Calu3 (cell line): ENCODE results near the gene PLEKHH1. TPM values are rescaled to one million over a fixed set of nuclear protein-coding genes. Genes with fewer than 3 reads are reported as not detected.

Source experiments
- BruUV-seq: library from RNA; stranded (reverse); fragments of 400-500 nt; replicated peaks from 2 replicates; lab custom pipeline; 2021; lab: Mats Ljungman, UMichigan
- CTCF ChIA-PET: fragments of 300-600 bp; sonication (Branson Sonifier 250); formaldehyde crosslinking; loops from one replicate; lab custom pipeline; 2022; ENCODE audit warnings: antibody characterized with exemption; lab: Charles Lee
- DNase-seq: peaks from one replicate; pipeline ENCODE4 v3.0.0; 2022
- H3K27ac Mint-ChIP-seq: one replicate; pipeline ENCODE4 v1.8.0; 2022; ENCODE audit warnings: mixed read lengths; ENCODE audit not compliant: unreplicated experiment
- H3K27me3 Mint-ChIP-seq: one replicate; pipeline ENCODE4 v1.8.0; 2022; ENCODE audit warnings: mixed read lengths; ENCODE audit not compliant: unreplicated experiment
- H3K36me3 Mint-ChIP-seq: one replicate; pipeline ENCODE4 v1.8.0; 2022; ENCODE audit warnings: mild to moderate bottlenecking, moderate library complexity, mixed read lengths; ENCODE audit not compliant: insufficient read depth, unreplicated experiment
- H3K4me1 Mint-ChIP-seq: one replicate; pipeline ENCODE4 v1.8.0; 2022; ENCODE audit warnings: mild to moderate bottlenecking, low read depth, mixed read lengths; ENCODE audit not compliant: unreplicated experiment
- H3K4me3 Mint-ChIP-seq: one replicate; pipeline ENCODE4 v1.8.0; 2022; ENCODE audit warnings: mild to moderate bottlenecking, low read depth, moderate library complexity, mixed read lengths; ENCODE audit not compliant: unreplicated experiment
- H3K9me3 Mint-ChIP-seq: one replicate; pipeline ENCODE4 v1.8.0; 2022; ENCODE audit warnings: low read depth, mixed read lengths; ENCODE audit not compliant: unreplicated experiment
- CTCF ChIP-seq: fragments of 200-600 bp; IDR thresholded peaks from one replicate; pipeline ENCODE4 v1.8.0; 2022; ENCODE audit warnings: antibody characterized with exemption; ENCODE audit not compliant: unreplicated experiment
- intact Hi-C: fragments of 100-400 bp; cut with micrococcal nuclease; formaldehyde crosslinking; loops from one replicate; pipeline ENCODE4 v1.10.0; 2022; ENCODE audit not compliant: unreplicated experiment
- total RNA-seq: library from RNA; stranded (reverse); gene quantifications from 2 replicates; pipeline ENCODE4 v1.2.3, GENCODE V29; 2022

The PLEKHH1 gene
- total RNA-seq, 1 experiment from 2014 or later, result 11.8 TPM

DNA sequence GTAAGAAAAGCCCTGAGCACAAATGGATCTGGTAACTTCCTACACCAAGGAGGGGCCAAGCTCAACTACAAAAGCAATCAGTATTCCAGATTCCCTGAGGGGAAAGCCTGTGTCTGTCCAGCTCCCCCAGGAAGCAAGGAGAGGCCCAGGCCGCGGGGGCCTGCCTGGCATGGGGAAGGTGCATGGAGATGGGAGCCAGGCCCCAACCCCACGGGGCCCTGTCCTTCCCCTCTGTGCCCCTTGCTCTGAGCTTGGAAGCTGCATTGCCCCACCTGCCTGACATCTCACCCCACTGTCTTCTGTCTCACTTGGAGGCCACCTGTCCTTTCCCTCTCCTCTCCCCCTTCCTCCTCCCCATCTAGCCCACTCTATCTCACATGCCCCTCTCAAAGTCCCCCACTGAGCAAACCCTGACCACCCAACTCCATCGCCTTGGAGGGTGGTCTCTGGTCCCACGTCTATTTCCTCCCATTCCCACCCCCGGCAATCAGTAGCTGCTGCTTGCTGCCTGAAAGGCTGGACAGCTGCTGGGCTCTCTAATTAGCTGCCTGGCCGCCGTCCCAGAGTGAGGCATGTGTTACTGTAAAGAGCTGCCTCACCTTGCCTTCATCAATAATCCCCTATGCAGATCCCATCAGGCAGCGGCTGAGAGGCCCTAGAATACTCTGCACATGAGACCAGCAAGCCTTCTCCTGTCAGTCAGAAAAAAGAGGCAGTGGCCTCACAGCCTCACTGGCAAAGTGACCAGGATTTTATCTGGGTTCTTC lies 41.2 kb upstream of the PLEKHH1 start:
- no peak overlapping the region for H3K27ac Mint-ChIP-seq
- intact Hi-C loops, result no loop called here
- peaks cover 24% of the 10 kb centered on the region for H3K27me3 Mint-ChIP-seq
- no peak overlapping the region for H3K4me3 Mint-ChIP-seq
- H3K36me3 Mint-ChIP-seq, result no peaks in the 10 kb centered on the region
- CTCF ChIA-PET, result no interaction called here
- BruUV-seq, result no TSS peak
- H3K9me3 Mint-ChIP-seq, result peaks cover 3% of the 10 kb centered on the region
- no peaks in the 10 kb centered on the region for H3K4me1 Mint-ChIP-seq
- DNase-seq, result no peak
- TF ChIP-seq CTCF, result no peak

GRCh38 chr14:67492538-67492937 lies 40.6 kb upstream of the PLEKHH1 start:
- H3K27ac Mint-ChIP-seq, result no peak overlapping the region
- no peak overlapping the region for H3K4me3 Mint-ChIP-seq
- DNase-seq, result no peak
- TF ChIP-seq CTCF, result no peak
- H3K4me1 Mint-ChIP-seq, result no peaks in the 10 kb centered on the region
- intact Hi-C loops, result no loop called here
- H3K9me3 Mint-ChIP-seq, result peaks cover 3% of the 10 kb centered on the region
- peaks cover 26% of the 10 kb centered on the region for H3K27me3 Mint-ChIP-seq
- no TSS peak for BruUV-seq
- H3K36me3 Mint-ChIP-seq, result no peaks in the 10 kb centered on the region
- CTCF ChIA-PET, result no interaction called here

DNA sequence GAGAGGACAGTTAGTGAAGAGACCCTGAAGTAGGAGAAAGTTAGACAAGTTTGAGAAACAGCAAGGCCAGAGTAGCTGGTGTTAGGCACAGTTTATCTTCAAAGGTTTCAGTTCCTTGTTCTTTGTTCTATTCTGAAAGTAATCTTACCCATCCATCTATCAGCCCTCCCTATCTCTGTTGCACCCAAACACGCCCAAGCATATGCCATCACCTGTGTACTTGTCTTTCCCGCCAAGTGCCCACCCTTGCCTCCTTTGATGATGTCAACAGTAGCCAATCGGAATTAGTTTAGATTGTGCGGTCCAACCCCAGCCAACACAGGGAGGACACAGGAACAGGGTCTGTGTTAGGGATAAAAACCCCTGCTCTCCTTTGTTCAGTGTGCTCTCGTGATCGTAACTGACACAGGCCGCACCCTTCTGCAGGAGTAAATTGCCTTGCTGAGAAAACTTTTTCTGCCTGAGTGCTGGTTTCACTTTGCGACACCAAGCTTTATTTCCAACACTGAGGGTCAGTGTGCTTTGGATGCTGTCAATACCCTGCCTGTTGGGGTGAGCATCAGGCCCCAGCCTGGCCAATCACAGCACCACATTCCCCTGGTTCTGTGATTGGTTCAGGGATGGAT lies 39.9 kb upstream of the PLEKHH1 start:
- Mint-ChIP-seq H3K27ac (no peak overlapping the region), H3K4me3 (no peak overlapping the region), H3K9me3 (peaks cover 3% of the 10 kb centered on the region), H3K27me3 (peaks cover 33% of the 10 kb centered on the region), H3K36me3 (no peaks in the 10 kb centered on the region), H3K4me1 (no peaks in the 10 kb centered on the region)
- BruUV-seq, result no TSS peak
- intact Hi-C loops, result no loop called here
- no peak for TF ChIP-seq CTCF
- no peak for DNase-seq
- CTCF ChIA-PET, result no interaction called here

- no TSS peak for BruUV-seq
- H3K4me1 Mint-ChIP-seq, result no peaks in the 10 kb centered on the region
- DNase-seq, result no peak
- no peak for TF ChIP-seq CTCF
- intact Hi-C loops, result no loop called here
- CTCF ChIA-PET, result no interaction called here
- H3K4me3 Mint-ChIP-seq, result no peak overlapping the region
- H3K27me3 Mint-ChIP-seq, result peaks cover 41% of the 10 kb centered on the region
- no peak overlapping the region for H3K27ac Mint-ChIP-seq
- no peaks in the 10 kb centered on the region for H3K36me3 Mint-ChIP-seq
- H3K9me3 Mint-ChIP-seq, result peaks cover 3% of the 10 kb centered on the region
Observed at GRCh38 chr14:67495827-67496226, 37.3 kb upstream of the PLEKHH1 start.
